T-helper 22 cell (primary cell): ENCODE results near the gene LDHA.
A peak's percentile ranks its signal among the peaks of the same experiment; 100 is the strongest.

Source experiments
- DNase-seq: peaks from one replicate; pipeline ENCODE4 v3.0.0-alpha.2; 2020; ENCODE audit warnings: low read depth

LDHA gene

DNA sequence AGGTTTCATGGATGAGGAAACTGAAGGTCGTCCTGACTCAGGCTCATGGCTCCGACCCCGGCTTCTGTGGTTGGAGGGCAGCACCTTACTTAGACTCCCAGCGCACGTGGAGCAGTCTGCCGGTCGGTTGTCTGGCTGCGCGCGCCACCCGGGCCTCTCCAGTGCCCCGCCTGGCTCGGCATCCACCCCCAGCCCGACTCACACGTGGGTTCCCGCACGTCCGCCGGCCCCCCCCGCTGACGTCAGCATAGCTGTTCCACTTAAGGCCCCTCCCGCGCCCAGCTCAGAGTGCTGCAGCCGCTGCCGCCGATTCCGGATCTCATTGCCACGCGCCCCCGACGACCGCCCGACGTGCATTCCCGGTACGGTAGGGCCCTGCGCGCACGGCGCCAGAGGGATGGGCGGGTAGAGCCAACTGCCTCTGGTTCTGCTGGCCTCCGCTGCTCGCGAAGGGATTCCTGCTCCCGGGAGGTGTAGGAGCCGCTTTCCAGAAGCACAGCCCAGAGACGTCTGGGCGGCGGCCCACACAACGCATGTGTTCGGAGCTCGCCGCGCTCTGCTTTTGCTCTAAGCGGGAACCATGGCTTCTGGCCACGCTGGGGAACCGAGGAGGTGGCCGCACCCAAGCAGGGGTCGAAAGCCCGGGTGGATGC is at the start of gene LDHA:
Gene LDHA, plus strand, starts transcription at position 289 of the 653 bp plus-strand sequence. CDS start 2,280 bp downstream, outside the sequence.
- DNase-seq = peak; percentile 98

- DNase-seq = no peak
These were observed 46.8 kb upstream of the LDHA start for GRCh38 chr11:18347471-18348125.

DNA sequence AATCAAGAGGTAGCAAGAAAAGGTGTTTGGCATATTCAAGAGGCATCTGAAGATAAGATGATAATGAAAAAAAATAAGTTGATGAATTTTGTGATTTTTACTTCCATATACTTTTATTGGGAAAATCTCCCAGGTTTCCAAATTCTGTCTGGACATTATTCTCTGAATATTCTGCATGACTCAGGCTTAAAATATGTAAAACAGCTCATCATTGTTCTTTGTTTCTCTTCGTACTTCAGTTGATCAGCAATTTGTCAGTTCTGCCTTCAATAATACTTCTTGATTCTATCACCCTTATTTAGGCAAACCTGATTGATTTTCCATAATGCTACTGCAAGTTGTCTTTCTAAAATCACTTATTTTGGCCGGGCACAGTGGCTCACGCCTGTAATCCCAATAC is 41.8 kb upstream of the LDHA start:
- no peak for DNase-seq

DNA sequence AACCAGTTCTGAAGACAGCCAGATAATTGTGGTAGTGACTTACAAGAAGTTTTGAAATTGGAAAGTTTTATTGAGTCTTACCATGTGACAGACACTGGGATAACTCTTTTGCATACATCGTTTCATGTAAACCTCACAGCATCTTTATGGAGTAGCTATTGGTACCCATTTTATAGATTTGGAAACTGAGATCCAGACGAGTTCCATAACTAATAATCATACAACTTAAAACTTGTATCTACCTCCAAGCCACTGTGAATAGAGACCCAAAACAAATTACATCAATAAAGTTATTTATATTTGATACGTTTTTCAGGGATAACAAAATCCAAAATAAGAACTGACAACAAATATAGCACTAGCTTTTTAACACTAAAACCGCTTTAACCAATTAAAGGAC is 35.7 kb upstream of the LDHA start:
- no peak for DNase-seq

DNA sequence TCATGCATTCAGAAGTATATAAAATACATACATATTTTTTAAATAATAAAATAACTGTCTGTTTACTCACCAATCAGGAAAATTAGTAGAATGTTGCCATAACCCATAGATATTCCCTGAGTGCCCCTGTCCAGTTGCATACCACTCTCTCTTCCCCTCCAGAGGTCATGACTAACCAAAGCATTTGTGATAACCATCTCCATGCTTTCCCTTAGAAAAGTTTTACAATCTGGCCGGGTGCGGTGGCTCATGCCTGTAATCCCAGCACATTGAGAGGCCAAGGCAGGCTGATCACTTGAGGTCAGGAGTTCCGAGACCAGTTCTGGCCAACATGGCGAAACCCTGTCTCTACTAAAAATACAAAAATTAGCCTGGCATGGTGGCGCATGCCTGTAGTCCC is 33.2 kb upstream of the LDHA start:
- DNase-seq = no peak

- no peak for DNase-seq
These were observed 29.8 kb upstream of the LDHA start for GRCh38 chr11:18364495-18365073.

GRCh38 chr11:18365741-18366140 is 28.6 kb upstream of the LDHA start:
- no peak for DNase-seq

DNA sequence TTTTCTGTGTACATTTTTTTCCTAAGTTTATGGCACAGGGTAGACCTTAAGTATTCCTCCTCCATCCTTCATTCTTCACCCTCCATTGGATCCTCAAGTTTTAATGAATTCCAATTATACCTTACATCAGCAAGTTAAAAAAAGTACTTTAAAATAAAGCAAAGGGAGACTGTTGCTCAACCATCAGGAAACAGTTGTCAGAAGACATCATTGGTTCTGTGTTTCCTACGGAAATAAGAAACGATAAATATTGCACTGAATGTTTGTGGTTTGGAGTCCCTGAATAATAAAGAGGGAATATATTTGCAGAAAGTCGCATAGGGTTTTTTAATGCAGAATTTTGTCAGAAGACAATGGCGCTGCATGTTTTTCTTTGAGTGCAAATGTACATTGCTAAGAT is 28.1 kb upstream of the LDHA start:
- DNase-seq = no peak

DNA sequence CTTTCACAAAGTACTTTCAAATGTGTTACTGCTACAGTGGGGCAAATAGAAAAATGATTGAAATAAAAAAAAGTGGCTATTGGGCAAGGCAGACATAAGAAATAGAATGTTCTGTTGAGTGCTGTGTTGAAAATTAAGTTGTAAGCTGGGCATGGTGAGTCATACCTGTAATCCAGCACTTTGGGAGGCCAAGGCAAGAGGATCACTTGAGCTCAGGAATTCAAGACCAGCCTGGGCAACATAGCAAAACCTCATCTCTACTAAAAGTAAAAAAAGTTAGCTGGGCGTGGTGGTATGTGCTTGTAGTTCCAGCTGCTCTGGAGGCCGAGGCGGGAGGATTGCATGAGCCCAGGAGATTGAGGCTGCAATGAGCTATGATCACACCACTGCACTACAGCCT is 26.9 kb upstream of the LDHA start:
- no peak for DNase-seq

- no peak for DNase-seq
These were observed 26.1 kb upstream of the LDHA start for GRCh38 chr11:18368221-18368620.

DNA sequence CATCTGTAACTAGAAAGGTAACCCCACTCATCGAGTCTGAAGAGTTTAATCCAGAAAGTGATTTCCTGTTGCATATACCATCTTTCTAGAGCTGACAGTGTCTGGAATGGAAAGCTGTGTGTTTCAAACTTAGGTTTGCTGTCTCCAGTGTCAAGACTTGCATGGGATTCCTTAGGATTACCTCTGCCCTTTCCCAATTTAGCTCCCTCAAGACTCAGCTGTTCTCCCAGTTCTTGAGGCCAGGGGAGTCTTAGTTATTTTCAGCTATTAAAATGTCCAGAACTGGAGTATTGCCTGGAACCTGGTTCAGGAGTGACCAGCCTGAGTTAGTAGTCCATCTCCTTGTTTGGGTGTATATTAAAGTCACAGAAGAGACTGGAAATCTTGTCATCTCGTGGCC is 25.0 kb upstream of the LDHA start:
- no peak for DNase-seq

DNA sequence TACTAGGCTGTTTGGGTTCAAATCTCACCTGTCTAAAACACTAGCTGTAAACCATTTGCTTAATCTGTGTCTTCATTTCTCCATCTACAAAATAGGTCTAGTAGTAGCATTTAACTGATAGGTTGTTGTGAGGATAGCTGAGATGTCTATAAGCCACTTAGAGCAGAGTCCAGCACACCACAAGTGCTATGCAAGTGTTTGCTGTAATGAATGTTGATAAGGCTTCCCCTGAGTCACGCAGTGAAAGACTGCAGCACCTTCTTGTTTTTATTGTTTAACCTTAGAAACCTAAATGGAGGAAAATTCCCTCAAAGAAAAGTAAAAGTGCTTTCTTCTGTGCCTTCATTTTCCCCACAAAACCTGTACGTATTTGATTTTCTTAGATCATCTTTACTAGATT is 23.1 kb upstream of the LDHA start:
- DNase-seq = no peak

GRCh38 chr11:18372201-18372600 is 22.2 kb upstream of the LDHA start:
- DNase-seq = no peak

- no peak for DNase-seq
These were observed 19.4 kb upstream of the LDHA start for GRCh38 chr11:18374956-18375355.

GRCh38 chr11:18375941-18376340 is 18.4 kb upstream of the LDHA start:
- no peak for DNase-seq

DNA sequence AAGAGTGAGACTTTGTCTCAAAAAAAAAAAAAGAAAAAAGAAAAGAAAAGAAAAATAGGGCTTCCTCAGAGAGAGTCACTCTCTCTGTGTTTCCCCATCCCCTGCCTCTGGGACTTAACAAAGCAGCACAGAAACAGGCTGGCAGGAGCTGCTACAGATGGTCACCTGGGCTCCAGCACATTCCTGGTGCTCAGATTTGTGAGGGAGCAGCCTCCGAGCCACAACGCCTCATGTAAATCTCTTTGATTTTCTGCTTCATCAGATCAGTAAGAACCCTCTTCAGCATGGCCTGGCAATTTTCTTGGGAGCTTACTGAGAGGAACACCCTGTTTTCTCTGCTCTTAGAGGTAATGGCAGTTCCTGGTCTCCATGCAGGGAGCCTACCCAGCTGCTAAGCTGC is 15.2 kb upstream of the LDHA start:
- DNase-seq = no peak

DNA sequence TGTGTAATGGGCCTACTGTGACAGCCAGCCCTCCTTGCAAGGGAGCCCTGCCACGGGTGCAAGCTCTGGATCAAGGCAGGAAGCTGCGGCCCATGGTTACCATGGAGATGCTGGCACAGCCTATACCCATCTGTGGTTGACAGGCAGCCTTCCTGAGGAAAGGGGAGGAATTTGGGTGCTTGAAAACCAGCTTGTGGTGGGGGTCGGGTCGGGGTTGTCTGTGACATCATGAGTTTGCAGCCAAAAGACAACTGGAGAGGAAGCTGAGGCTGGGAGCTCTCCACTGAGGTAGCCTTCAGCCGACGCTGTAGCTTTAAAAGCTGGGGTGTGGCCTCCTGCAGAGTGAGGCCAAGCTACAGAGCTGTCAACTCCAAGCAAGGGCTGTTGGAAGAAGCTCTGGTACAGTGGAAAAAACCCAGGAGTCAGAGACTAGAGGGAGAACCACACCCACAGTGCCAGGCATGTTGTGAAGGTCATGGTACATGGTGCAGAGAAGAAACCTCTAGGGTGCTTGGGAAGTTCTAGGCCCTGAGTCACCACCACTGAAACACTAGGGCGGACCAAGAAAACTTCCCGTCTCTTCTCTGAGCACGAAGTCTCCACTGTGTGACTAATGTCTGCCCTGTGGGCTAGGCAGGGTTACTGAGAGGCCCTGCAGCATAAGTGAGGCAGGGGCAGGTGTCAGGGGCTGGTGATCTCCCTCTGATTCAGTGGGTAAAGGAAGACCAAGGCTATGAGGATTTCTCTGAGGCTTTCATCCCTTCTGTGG is 10.8 kb upstream of the LDHA start:
- peak; percentile 81 for DNase-seq

- no peak for DNase-seq
These were observed 10.2 kb upstream of the LDHA start for GRCh38 chr11:18384157-18384641.

DNA sequence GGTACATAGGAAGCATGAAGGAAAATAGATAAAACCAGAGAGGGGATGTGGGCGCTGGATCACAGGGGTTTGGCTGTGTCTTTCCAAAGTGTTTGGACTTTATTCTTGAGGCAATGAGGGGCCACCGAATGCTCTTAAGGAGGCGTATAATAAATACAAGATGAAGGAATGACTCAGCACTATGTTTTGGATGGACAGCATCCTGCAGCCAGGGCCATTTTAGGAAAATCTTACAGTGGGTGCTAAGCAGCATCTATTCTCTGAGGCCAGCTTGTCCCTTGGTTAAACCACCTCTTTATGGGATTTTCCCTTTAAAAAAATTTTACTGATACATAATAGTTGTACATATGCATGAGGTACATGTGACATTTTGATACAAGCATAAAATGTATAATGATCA is 4.3 kb upstream of the LDHA start:
- no peak for DNase-seq

DNA sequence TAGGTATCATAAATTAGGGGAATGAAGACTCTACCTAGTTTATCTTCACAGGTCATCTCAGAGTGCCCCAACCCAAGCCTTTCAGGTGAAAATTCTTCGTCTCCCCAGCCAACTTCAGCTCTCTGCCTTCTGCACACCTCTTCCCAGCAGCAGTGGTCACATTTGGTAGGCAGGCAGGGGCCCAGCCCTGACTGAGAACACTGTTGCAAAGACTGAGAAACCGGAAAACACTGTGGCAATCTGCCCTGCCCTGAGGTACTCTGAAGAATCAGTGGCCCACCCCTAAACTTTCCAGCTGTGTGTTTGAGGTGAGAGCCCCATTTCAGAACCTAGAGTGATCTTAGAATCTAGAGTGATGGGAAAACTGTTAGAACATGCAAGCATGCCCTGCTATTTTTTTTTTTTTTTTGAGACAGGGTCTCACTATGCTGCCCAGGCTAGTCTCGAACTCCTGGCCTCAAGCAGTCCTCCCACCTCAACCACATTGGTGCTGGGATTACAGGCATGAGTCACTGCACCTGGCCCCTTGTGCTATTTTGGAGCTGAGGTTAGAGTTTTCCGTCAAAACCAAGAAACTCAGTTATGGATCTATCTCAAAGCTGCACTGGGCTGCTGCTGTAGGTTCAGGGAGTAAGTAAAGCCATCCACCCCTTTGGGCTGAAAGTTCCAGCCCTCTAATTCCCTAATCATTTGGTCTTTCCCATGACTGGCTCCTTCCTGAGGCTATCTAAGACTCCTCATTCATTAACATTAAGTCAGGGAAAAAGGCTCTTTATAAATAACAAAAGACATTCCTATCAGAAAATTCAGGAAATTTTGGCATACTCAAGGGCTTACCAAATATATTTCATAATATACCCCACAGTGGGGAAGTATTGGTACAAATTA is 1.7 kb upstream of the LDHA start:
- DNase-seq = no peak

GRCh38 chr11:18393581-18394274 is 635 bp upstream of the LDHA start:
- DNase-seq = no peak
